Peyer's patch (tissue), 4 donors: Measurements from ENCODE around the gene KCNQ1.

Experiments used
- POLR2A ChIP-seq, 2 donors: fragments of 450-650 bp; IDR thresholded peaks; one replicate each; pipeline ENCODE4 v1.5.1; 2017; ENCODE audit warnings: antibody characterized with exemption in 2 of 2, mild to moderate bottlenecking in 2 of 2, moderate library complexity in 2 of 2
- TF ChIP-seq, protein P1 (sequence below), 6 experiments: fragments of 450-650 bp in 4 of 6; fragments of 200-600 bp in 2 of 6; sonication (generic) in 1 of 6; IDR thresholded peaks; one replicate each; pipeline ENCODE4 v1.5.1; 2017 to 2019; ENCODE audit warnings: antibody characterized with exemption in 6 of 6, mild to moderate bottlenecking in 3 of 6, moderate library complexity in 1 of 6

- TF ChIP-seq, protein P1, sequence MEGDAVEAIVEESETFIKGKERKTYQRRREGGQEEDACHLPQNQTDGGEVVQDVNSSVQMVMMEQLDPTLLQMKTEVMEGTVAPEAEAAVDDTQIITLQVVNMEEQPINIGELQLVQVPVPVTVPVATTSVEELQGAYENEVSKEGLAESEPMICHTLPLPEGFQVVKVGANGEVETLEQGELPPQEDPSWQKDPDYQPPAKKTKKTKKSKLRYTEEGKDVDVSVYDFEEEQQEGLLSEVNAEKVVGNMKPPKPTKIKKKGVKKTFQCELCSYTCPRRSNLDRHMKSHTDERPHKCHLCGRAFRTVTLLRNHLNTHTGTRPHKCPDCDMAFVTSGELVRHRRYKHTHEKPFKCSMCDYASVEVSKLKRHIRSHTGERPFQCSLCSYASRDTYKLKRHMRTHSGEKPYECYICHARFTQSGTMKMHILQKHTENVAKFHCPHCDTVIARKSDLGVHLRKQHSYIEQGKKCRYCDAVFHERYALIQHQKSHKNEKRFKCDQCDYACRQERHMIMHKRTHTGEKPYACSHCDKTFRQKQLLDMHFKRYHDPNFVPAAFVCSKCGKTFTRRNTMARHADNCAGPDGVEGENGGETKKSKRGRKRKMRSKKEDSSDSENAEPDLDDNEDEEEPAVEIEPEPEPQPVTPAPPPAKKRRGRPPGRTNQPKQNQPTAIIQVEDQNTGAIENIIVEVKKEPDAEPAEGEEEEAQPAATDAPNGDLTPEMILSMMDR (IDR thresholded peaks at IDR 0.05): no peak
- no peak for TF ChIP-seq POLR2A (IDR thresholded peaks at IDR 0.05)
These were observed 442.1 kb downstream of the KCNQ1 start for GRCh38 chr11:2886936-2887335.
